ENCODE results near the gene NUP210L.
"Not testable (repeated sequence)": the region's sequence is repeated elsewhere in the genome, so short reads cannot be mapped to it uniquely, and the experiment has no call there.

Gene NUP210L

DNA sequence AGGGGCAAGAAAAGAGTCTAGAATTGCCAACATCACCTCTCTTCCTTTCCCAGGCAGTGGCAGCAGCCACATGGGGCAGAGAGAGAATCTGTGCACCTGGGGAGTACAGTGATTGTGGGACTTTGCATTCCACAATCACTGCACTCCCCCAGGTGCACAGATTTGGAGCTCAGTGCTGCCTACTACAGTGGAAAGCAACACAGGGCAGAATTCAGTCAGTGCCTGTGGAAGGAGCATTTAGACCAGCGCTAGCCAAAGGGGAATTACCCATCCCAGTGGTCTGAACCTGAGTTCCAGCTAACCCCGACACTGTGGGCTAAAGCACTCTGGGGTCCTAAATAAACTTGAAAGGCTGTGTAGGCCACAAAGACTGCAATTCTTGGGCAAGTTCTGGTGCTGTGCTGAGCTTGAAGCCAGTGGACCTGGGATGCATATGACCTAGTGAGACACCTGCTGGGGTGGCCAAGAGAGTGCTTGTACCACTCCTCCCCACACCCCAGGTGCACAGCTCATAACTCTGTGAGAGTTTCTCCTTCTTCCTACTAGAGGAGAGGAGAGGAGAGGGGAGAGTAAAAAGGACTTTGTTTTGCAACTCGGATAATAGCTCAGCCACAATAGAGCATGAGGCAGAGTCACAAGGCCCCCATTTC lies 50.3 kb downstream of the NUP210L start:
- no peaks in the 10 kb centered on the region for H3K4me1 Mint-ChIP-seq (ENCODE audit: low read depth)
- H3K27me3 Mint-ChIP-seq, result no peaks in the 10 kb centered on the region
- no peaks in the 10 kb centered on the region for H3K9me3 Mint-ChIP-seq
- no peak overlapping the region for H3K27ac Mint-ChIP-seq
- no peak overlapping the region for H3K4me3 Mint-ChIP-seq
- intact Hi-C loops (cut with micrococcal nuclease), result no loop called here
- no peaks in the 10 kb centered on the region for H3K36me3 Mint-ChIP-seq (ENCODE audit: low read depth)

DNA sequence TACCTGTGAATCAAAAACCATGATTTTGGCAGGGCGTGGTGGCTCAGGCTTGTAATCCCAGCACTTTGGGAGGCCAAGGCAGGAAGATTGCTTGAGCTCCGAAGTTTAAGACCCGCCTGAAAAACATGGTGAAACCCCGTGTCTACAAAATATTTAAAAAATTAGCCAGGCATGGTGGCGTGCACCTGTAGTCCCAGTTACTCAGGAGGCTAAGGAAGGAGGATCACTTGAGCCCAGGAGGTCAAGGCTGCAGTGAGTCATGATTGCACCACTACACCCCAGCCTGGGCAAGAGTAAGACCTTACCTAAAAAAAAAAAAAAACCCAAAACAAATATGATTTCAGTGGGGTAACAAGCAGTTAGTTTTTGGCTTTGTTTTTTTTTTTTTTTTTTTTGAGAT lies 54.7 kb downstream of the NUP210L start:
- H3K36me3 Mint-ChIP-seq (ENCODE audit: low read depth); H3K4me3 Mint-ChIP-seq; H3K27me3 Mint-ChIP-seq; intact Hi-C loops (cut with micrococcal nuclease); H3K27ac Mint-ChIP-seq; H3K4me1 Mint-ChIP-seq (ENCODE audit: low read depth); H3K9me3 Mint-ChIP-seq: not testable (repeated sequence)

DNA sequence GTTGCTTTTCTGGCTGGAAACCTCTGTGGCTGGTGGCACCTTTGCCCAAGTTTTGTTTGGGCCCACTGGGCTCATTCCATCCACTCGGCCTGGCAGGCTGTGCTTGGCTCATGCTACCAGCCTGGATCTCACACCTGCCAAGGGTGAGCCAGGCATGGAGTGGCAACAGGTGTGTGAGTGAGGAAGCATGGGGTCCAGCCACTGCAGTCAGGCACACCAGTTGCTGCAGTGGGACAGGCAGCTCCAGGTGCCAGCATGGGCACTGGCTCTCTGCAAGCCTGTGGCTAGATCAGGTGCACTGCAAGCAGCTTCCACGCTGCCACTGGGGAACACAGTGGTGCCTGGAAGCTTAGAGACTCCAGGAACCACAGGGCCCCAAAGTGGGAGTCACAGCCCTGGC lies 57.0 kb downstream of the NUP210L start:
- intact Hi-C loops (cut with micrococcal nuclease), result no loop called here
- no peaks in the 10 kb centered on the region for H3K36me3 Mint-ChIP-seq (ENCODE audit: low read depth)
- peaks cover 6% of the 10 kb centered on the region for H3K4me1 Mint-ChIP-seq (ENCODE audit: low read depth)
- H3K27me3 Mint-ChIP-seq, result no peaks in the 10 kb centered on the region
- no peak overlapping the region for H3K4me3 Mint-ChIP-seq
- H3K9me3 Mint-ChIP-seq, result no peaks in the 10 kb centered on the region
- no peak overlapping the region for H3K27ac Mint-ChIP-seq

DNA sequence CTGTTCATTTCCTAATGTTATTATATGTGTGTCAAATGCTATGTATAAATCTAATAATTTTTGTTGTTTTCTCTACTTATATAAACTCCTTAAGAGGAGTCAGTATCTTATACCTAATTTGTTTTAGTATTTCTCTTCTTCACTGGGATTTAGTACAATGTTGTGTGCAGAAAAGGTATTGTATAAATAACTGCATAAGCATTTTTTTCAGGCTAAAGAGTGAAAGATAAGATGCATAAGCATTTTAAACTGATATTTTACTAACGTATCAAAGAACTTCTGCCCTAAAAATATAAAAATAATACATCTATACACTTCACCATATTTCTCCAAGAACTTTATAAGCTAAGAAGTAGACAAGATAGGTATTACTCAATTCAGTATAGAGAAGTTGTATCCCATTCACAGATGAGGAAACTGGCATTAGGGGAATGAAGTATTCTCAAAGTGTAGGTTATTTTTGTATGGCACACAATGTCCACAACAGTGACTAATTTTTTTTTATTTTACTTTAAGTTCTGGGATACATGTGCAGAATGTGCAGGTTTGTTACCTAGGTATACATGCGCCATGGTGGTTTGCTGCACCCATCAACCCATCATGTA lies 59.3 kb downstream of the NUP210L start:
- H3K4me1 Mint-ChIP-seq (ENCODE audit: low read depth), result peaks cover 6% of the 10 kb centered on the region
- H3K27ac Mint-ChIP-seq, result no peak overlapping the region
- H3K9me3 Mint-ChIP-seq, result no peaks in the 10 kb centered on the region
- H3K4me3 Mint-ChIP-seq, result no peak overlapping the region
- H3K36me3 Mint-ChIP-seq (ENCODE audit: low read depth), result no peaks in the 10 kb centered on the region
- intact Hi-C loops (cut with micrococcal nuclease), result no loop called here
- H3K27me3 Mint-ChIP-seq, result no peaks in the 10 kb centered on the region

DNA sequence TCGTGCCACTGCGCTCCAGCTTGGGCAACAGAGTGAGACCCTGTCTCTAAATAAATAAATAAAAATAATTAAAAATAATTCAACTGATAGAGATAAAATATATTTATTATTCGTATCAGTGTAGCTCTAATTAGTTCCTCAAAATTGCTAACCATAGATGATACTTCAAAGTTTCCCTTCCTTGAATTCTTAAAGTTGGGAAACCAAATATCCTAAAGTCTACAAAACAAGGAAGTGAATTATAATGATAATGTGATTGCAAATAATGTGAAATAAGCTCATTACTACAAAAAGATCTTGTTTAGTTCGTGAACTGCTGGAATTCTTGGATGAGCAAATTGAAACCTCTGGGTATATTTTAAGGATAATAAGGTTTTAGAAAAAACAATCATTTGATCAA lies 60.5 kb downstream of the NUP210L start:
- intact Hi-C loops (cut with micrococcal nuclease), result no loop called here
- Mint-ChIP-seq H3K36me3 (ENCODE audit: low read depth) (no peaks in the 10 kb centered on the region), H3K4me3 (no peak overlapping the region), H3K27me3 (no peaks in the 10 kb centered on the region), H3K9me3 (no peaks in the 10 kb centered on the region), H3K27ac (no peak overlapping the region), H3K4me1 (ENCODE audit: low read depth) (peaks cover 6% of the 10 kb centered on the region)

DNA sequence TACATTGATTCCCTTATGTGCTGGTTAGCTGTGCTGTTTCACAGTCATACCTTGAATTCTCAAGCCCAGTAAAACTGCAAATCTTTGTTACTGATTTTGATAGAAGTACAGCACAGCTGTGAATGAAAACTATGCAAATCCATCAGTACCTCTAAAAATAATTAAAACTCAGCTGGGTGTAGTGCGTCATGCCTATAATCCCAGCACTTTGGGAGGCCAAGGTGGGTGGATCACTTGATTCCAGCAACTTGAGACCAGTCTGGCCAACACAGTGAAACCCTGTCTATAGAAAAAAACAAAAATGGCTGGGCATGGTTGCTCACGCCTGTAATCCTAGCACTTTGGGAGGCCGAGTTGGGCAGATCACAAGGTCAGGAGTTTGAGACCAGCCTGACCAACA lies 61.2 kb downstream of the NUP210L start:
- intact Hi-C loops (cut with micrococcal nuclease), result no loop called here

DNA sequence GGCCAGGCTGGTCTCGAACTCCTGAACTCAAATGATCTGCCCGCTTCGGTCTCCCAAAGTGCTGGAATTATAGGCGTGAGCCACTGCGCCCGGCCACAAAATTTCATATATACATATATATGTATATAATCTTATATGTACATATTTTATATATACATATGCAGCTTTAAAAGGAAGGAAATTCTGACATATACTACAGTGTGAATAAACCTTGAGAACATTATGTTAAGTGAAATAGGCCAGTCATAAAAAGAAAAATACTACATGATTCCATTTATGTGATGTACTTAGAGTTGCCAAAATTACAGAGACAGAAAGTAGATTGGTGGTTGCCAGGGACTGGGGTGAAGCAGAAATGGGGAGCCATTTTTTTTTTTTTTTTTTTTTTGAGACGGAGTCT lies 63.2 kb downstream of the NUP210L start:
- no peak overlapping the region for H3K27ac Mint-ChIP-seq
- H3K4me3 Mint-ChIP-seq, result no peak overlapping the region
- peaks cover 6% of the 10 kb centered on the region for H3K4me1 Mint-ChIP-seq (ENCODE audit: low read depth)
- intact Hi-C loops (cut with micrococcal nuclease), result no loop called here
- no peaks in the 10 kb centered on the region for H3K36me3 Mint-ChIP-seq (ENCODE audit: low read depth)
- H3K27me3 Mint-ChIP-seq, result peaks cover 9% of the 10 kb centered on the region
- H3K9me3 Mint-ChIP-seq, result no peaks in the 10 kb centered on the region

More for the DNA sequence above, 61.2 kb downstream of the NUP210L start:
- H3K9me3 Mint-ChIP-seq, result no peaks in the 10 kb centered on the region
- H3K27ac Mint-ChIP-seq, result no peak overlapping the region
- H3K4me1 Mint-ChIP-seq (ENCODE audit: low read depth), result peaks cover 6% of the 10 kb centered on the region
- H3K27me3 Mint-ChIP-seq, result no peaks in the 10 kb centered on the region
- no peaks in the 10 kb centered on the region for H3K36me3 Mint-ChIP-seq (ENCODE audit: low read depth)
- no peak overlapping the region for H3K4me3 Mint-ChIP-seq

DNA sequence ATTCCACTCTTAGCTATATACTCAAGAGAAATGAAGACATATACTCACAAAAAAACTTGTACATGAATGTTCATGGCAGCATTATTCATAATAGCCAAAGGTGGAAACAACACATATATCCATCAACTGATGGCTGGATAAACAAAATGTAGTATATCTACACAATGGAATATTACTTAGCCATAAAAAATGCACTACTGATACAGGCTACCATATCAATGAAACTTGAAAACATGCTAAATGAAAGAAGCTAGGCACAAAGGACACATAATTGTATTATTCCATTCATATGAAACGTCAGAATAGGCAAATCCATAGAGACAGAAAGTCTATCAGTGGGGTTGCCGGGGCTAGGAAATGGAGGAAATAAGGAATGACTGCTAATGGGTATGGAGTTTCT lies 67.3 kb downstream of the NUP210L start:
- Mint-ChIP-seq H3K27me3 (peaks cover 16% of the 10 kb centered on the region), H3K36me3 (ENCODE audit: low read depth) (no peaks in the 10 kb centered on the region), H3K4me3 (no peak overlapping the region), H3K27ac (no peak overlapping the region), H3K4me1 (ENCODE audit: low read depth) (no peaks in the 10 kb centered on the region), H3K9me3 (no peaks in the 10 kb centered on the region)
- intact Hi-C loops (cut with micrococcal nuclease), result no loop called here

DNA sequence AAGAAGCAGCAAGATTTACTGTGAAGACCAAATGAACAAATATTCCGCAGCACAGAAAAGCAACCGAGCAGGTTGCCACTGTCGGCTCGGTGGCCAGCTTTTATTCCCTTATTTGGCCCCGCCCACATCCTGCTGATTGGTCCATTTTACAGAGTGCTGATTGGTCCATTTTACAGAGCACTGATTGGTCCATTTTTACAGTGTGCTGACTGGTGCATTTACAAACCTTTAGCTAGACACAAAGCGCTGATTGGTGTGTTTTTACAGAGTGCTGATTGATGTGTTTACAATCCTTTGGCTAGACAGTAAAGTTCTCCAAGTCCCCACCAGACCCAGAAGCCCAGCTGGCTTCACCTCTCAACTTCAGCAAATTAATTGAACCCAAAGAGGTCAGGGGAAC lies 71.8 kb downstream of the NUP210L start:
- not testable (repeated sequence) for H3K4me1 Mint-ChIP-seq (ENCODE audit: low read depth)

DNA sequence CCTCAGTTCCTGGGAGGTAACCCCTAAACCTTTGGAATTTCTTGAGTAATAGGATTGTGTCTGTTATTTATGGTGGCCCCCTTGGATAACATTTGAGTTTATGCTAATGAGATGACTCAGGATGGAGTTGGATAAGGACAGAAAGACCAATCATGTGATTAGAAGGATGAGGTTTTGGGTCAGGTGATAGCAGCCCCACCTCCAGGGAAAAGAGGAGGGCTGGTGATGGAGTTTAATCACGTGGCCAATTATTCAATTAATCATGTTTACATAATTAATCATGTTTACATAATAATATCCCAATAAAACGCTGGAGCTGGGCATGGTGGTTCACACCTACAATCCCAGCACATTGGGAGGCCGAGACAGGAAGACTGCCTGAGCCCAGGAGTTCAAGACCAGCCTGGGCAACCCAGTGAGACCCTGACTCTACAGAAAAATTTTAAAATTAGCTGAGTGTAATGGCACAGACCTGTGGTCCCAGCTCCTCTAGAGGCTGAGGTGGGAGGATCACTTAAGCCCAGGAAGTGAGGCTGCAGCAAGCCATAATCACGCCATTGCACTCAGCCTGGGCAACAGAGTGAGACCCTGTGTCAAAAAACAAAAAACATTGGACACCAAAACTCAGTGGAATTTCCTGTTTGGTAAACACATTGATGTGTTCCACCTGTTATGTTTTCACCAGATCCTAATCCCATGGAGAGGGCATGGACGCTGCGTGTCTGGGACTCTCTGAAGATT lies 73.3 kb downstream of the NUP210L start:
- H3K36me3 Mint-ChIP-seq (ENCODE audit: low read depth), result no peaks in the 10 kb centered on the region
- peaks cover 7% of the 10 kb centered on the region for H3K27me3 Mint-ChIP-seq
- H3K9me3 Mint-ChIP-seq, result peaks cover 6% of the 10 kb centered on the region
- no peak overlapping the region for H3K27ac Mint-ChIP-seq
- no peaks in the 10 kb centered on the region for H3K4me1 Mint-ChIP-seq (ENCODE audit: low read depth)
- intact Hi-C loops (cut with micrococcal nuclease), result no loop called here
- H3K4me3 Mint-ChIP-seq, result no peak overlapping the region

More for the DNA sequence above, 71.8 kb downstream of the NUP210L start:
- H3K27me3 Mint-ChIP-seq, result peaks cover 15% of the 10 kb centered on the region
- H3K36me3 Mint-ChIP-seq (ENCODE audit: low read depth); H3K9me3 Mint-ChIP-seq; H3K27ac Mint-ChIP-seq; H3K4me3 Mint-ChIP-seq; intact Hi-C loops (cut with micrococcal nuclease): not testable (repeated sequence)

DNA sequence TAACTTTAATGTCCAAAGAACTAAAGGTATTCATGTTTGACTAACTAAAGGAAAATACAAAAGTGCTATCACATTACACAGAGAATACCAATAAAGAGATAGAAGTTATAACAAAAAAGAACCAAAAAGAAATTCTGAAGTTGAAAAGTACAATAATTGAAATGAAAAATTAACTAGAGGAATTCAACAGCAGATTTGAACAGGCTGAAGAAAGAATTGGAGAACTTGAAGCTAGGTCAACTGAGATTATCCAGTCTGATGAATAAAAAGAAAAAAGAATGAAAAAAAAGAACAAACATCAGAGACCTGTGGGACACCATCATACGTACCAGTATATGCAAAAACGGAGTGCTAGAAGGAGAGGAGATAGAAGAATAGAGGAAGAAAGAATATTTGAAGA lies 78.5 kb downstream of the NUP210L start:
- intact Hi-C loops (cut with micrococcal nuclease), result no loop called here
- H3K4me1 Mint-ChIP-seq (ENCODE audit: low read depth), result no peaks in the 10 kb centered on the region
- H3K27ac Mint-ChIP-seq, result no peak overlapping the region
- peaks cover 11% of the 10 kb centered on the region for H3K9me3 Mint-ChIP-seq
- H3K36me3 Mint-ChIP-seq (ENCODE audit: low read depth), result no peaks in the 10 kb centered on the region
- H3K27me3 Mint-ChIP-seq, result peaks cover 6% of the 10 kb centered on the region
- H3K4me3 Mint-ChIP-seq, result no peak overlapping the region

DNA sequence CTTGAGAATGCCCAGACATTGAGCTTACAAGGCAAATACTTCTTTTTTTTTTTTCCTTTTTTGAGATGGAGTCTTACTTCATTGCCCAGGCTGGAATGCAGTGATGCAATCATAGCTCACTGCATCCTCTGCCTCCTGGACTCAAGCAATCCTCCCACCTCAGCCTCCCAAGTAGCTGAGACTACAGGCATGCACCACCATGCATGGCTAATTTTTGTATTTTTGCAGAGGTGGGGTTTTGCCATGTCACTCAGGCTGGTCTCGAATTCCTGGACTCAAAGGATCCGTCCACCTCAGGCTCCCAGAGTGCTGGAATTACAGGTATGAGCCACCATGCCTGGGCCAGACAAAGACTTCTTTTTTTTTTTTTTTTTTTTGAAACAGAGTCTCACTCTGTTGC lies 79.1 kb downstream of the NUP210L start:
- Mint-ChIP-seq H3K27me3 (peaks cover 6% of the 10 kb centered on the region), H3K36me3 (ENCODE audit: low read depth) (no peaks in the 10 kb centered on the region), H3K4me3 (no peak overlapping the region), H3K4me1 (ENCODE audit: low read depth) (no peaks in the 10 kb centered on the region), H3K9me3 (peaks cover 11% of the 10 kb centered on the region), H3K27ac (no peak overlapping the region)
- intact Hi-C loops (cut with micrococcal nuclease), result no loop called here

DNA sequence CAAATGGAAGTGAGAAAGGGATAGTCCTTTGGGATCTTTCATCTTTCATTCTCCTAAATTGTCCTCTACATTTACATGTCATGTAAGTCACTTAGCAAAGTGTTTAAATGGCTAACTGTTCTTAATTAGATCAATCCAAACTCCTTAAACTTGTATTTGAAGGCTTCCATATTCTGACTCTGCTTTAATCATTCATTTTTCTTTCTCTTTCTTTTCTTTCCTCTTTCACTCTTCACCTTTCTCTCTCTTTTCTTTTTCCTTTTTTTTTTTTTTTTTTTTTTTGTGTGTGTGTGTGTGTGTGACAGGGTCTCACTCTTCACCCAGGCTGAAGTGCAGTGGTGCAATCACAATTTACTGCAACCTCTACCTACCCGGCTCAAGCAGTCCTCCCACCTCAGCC lies 92.6 kb downstream of the NUP210L start:
- Mint-ChIP-seq H3K36me3 (ENCODE audit: low read depth) (no peaks in the 10 kb centered on the region), H3K27ac (no peak overlapping the region), H3K4me3 (no peak overlapping the region)

DNA sequence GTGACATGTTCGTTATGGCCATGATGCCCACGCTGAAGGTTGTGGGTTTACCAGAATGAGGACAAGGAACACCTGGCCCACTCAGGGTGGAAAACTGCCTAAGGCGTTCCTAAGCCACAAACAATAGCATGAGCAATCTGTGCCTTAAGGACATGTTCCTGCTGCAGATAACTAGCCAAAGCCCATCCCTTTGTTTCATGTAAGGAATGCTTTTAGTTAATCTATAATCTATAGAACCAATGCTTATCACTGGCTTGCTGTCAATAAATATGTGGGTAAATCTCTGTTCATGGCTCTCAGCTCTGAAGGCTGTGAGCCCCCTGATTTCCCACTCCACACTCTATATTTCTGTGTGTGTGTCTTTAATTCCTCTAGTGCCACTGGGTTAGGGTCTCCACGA lies 107.4 kb downstream of the NUP210L start:
- H3K27ac Mint-ChIP-seq; intact Hi-C loops (cut with micrococcal nuclease); H3K4me1 Mint-ChIP-seq (ENCODE audit: low read depth); H3K27me3 Mint-ChIP-seq; H3K36me3 Mint-ChIP-seq (ENCODE audit: low read depth); H3K4me3 Mint-ChIP-seq: not testable (repeated sequence)
- peaks cover 10% of the 10 kb centered on the region for H3K9me3 Mint-ChIP-seq

More for the DNA sequence above, 92.6 kb downstream of the NUP210L start:
- Mint-ChIP-seq H3K9me3 (no peaks in the 10 kb centered on the region), H3K27me3 (peaks cover 15% of the 10 kb centered on the region), H3K4me1 (ENCODE audit: low read depth) (no peaks in the 10 kb centered on the region)
- intact Hi-C loops (cut with micrococcal nuclease), result no loop called here
